GM12878 (cell line): ENCODE results near the gene GAPDHS.

Experiments used
- ATF2 ChIP-seq: IDR thresholded peaks from 2 replicates; pipeline ENCODE4 v1.6.1; 2012; ENCODE audit warnings: low read length, inconsistent platforms
- CHD4 ChIP-seq: fragments of 200-600 bp; sonication (generic); IDR thresholded peaks from 2 replicates; pipeline ENCODE4 v1.6.1; 2016; ENCODE audit warnings: mild to moderate bottlenecking
- EGR1 ChIP-seq, 2 experiments: IDR thresholded peaks; 1 replicate in 1 of 2; 2 replicates in 1 of 2; pipeline ENCODE4 v1.6.1; 2011 to 2012; ENCODE audit warnings: low read depth in 2 of 2, low read length in 2 of 2, borderline replicate concordance in 1 of 2, mild to moderate bottlenecking in 1 of 2, moderate library complexity in 1 of 2
- GABPA ChIP-seq: IDR thresholded peaks from 2 replicates; pipeline ENCODE4 v1.6.1; 2014; ENCODE audit warnings: antibody characterized with exemption, low read depth, mild to moderate bottlenecking, inconsistent platforms
- NFIC ChIP-seq: IDR thresholded peaks from 2 replicates; pipeline ENCODE4 v1.6.1; 2012; ENCODE audit warnings: low read depth, mild to moderate bottlenecking, inconsistent platforms, low read length, moderate library complexity
- POLR2A ChIP-seq: IDR thresholded peaks from 2 replicates; pipeline ENCODE4 v1.6.1; 2011; ENCODE audit warnings: low read depth, mild to moderate bottlenecking, low read length
- REST ChIP-seq: IDR thresholded peaks from 2 replicates; pipeline ENCODE4 v1.6.1; 2012; ENCODE audit warnings: mild to moderate bottlenecking, low read depth, low read length
- RFX5 ChIP-seq: IDR thresholded peaks from 2 replicates; pipeline ENCODE4 v1.6.1; 2011; ENCODE audit warnings: low read depth, low read length, improper control_type of control experiment
- SMC3 ChIP-seq: IDR thresholded peaks from 2 replicates; pipeline ENCODE4 v1.6.1; 2011; ENCODE audit warnings: low read length, improper control_type of control experiment, borderline replicate concordance
- SRF ChIP-seq, 2 experiments: IDR thresholded peaks; 2 replicates each; pipeline ENCODE4 v1.6.1; 2011; ENCODE audit warnings: low read depth in 2 of 2, low read length in 2 of 2, mild to moderate bottlenecking in 1 of 2, moderate library complexity in 1 of 2
- TF ChIP-seq, protein P1 (sequence below): IDR thresholded peaks from 2 replicates; pipeline ENCODE4 v1.6.1; 2011; ENCODE audit warnings: low read depth, low read length, improper control_type of control experiment, borderline replicate concordance
- TF ChIP-seq, protein P2 (sequence below), 3 experiments: IDR thresholded peaks in 2 of 3; conservative IDR thresholded peaks in 1 of 3; 2 replicates each; pipeline ENCODE4 v1.5.1; 2011; ENCODE audit warnings: low read depth in 3 of 3, low read length in 3 of 3, mild to moderate bottlenecking in 3 of 3, control low read depth in 2 of 3, moderate library complexity in 2 of 3, inconsistent platforms in 1 of 3, mixed read lengths in 1 of 3; ENCODE audit not compliant: control insufficient read depth in 2 of 3, insufficient read depth in 1 of 3; ENCODE audit errors: extremely low read depth in 1 of 3

- no peak for TF ChIP-seq NFIC
- no peak for TF ChIP-seq POLR2A
- TF ChIP-seq GABPA = no peak
- TF ChIP-seq, protein P1, sequence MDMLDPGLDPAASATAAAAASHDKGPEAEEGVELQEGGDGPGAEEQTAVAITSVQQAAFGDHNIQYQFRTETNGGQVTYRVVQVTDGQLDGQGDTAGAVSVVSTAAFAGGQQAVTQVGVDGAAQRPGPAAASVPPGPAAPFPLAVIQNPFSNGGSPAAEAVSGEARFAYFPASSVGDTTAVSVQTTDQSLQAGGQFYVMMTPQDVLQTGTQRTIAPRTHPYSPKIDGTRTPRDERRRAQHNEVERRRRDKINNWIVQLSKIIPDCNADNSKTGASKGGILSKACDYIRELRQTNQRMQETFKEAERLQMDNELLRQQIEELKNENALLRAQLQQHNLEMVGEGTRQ = no peak
- no peak for TF ChIP-seq SRF (IDR thresholded peaks at IDR 0.05; ENCODE audit: low read depth in 2 of 2, low read length in 2 of 2)
- TF ChIP-seq SMC3 = no peak
- no peak for TF ChIP-seq EGR1 (IDR thresholded peaks at IDR 0.05; ENCODE audit: borderline replicate concordance in 1 of 2, low read depth in 2 of 2, low read length in 2 of 2)
- TF ChIP-seq CHD4 = no peak
- TF ChIP-seq RFX5 = no peak
- TF ChIP-seq, protein P2, sequence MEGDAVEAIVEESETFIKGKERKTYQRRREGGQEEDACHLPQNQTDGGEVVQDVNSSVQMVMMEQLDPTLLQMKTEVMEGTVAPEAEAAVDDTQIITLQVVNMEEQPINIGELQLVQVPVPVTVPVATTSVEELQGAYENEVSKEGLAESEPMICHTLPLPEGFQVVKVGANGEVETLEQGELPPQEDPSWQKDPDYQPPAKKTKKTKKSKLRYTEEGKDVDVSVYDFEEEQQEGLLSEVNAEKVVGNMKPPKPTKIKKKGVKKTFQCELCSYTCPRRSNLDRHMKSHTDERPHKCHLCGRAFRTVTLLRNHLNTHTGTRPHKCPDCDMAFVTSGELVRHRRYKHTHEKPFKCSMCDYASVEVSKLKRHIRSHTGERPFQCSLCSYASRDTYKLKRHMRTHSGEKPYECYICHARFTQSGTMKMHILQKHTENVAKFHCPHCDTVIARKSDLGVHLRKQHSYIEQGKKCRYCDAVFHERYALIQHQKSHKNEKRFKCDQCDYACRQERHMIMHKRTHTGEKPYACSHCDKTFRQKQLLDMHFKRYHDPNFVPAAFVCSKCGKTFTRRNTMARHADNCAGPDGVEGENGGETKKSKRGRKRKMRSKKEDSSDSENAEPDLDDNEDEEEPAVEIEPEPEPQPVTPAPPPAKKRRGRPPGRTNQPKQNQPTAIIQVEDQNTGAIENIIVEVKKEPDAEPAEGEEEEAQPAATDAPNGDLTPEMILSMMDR (IDR thresholded peaks at IDR 0.05 in 2 of 3, conservative IDR thresholded peaks at IDR 0.05 in 1 of 3; ENCODE audit: control insufficient read depth in 2 of 3, extremely low read depth in 1 of 3, insufficient read depth in 1 of 3, low read depth in 3 of 3, low read length in 3 of 3) = no peak
- no peak for TF ChIP-seq ATF2
- TF ChIP-seq REST = no peak
Observed at GRCh38 chr19:35493971-35494370, 39.3 kb upstream of the GAPDHS start.
